GM12872 (cell line): ENCODE measurements around the gene PPP1R26.

Experiments
- CTCF ChIP-seq: IDR thresholded peaks from 3 replicates; pipeline ENCODE4 v1.5.1; 2011; ENCODE audit warnings: low read depth, mild to moderate bottlenecking, low read length, moderate library complexity; ENCODE audit not compliant: insufficient read depth

Gene PPP1R26

GRCh38 chr9:135502873-135503321 lies 23.3 kb downstream of the PPP1R26 start:
- no peak for TF ChIP-seq CTCF

GRCh38 chr9:135503371-135504261 lies 24.0 kb downstream of the PPP1R26 start:
- TF ChIP-seq CTCF, result no peak

- TF ChIP-seq CTCF, result peak; percentile 93
Measured at GRCh38 chr9:135504262-135505243, 25.0 kb downstream of the PPP1R26 start.

GRCh38 chr9:135505406-135506187 lies 26.0 kb downstream of the PPP1R26 start:
- TF ChIP-seq CTCF, result no peak

GRCh38 chr9:135506327-135507103 lies 26.9 kb downstream of the PPP1R26 start:
- no peak for TF ChIP-seq CTCF

- TF ChIP-seq CTCF, result no peak
Measured at GRCh38 chr9:135507104-135508035, 27.8 kb downstream of the PPP1R26 start.
